Epithelial cell of proximal tubule (primary cell): Measurements from ENCODE around the gene POR. TPM values are rescaled to one million over a fixed set of nuclear protein-coding genes. Genes with fewer than 3 reads are reported as not detected.

Experiments
- DNase-seq: peaks from one replicate; pipeline ENCODE4 v3.0.0-alpha.2; 2011; ENCODE audit warnings: low read depth
- H3K4me3 ChIP-seq: 2 replicates; pipeline ENCODE4 v1.5.1; 2011; ENCODE audit warnings: low read depth, mild to moderate bottlenecking, low read length
- total RNA-seq: library from RNA; depleted of rRNA; stranded (reverse); fragments of >200 nt; gene quantifications from 2 replicates; pipeline ENCODE4 v1.2.3, GENCODE V29; 2015
- TF ChIP-seq, protein P1 (sequence below): conservative IDR thresholded peaks from 2 replicates; pipeline ENCODE4 v1.5.1; 2012; ENCODE audit warnings: low read depth, mild to moderate bottlenecking, low read length

POR gene
- total RNA-seq, 1 donor from 2014 or later = 83.0 TPM

DNA sequence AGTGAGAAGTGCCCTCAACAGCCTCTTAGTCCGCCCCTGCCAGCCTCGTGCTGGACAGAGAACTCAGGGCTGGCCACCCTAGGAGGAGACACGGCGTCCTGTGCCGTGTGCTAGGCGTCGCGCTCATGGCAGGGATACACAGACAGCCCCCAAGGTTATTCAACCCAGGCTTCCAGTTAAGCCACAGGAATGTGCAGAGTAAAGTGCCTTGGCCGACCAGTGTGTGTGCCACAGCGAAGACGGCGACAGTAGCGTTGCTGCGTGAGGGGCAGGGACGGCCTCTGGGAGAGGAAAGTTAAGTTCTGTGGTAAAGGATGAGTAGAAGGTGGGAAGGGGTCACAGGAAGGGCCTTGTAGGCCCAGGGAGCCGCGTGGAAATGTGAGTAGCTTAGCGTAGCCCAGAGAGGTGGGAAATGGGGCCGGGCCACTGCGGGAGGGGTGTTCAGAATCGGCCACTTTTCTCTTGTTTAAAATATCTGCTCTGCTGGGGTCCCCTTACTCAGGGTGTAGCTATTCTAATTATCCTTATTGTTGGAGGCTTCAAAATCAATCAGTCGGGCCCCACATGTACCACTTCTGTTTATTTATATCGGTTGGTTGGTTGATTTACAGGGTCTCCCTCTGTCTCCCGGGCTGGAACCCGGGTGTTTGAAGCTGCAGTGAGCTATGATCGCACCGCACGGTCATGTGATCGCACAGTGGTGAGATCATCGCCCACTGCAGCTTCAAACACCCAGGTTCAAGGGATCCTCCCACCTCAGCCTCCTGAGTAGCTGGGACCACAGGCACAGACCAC is 54.9 kb downstream of the POR start:
- TF ChIP-seq, protein P1, sequence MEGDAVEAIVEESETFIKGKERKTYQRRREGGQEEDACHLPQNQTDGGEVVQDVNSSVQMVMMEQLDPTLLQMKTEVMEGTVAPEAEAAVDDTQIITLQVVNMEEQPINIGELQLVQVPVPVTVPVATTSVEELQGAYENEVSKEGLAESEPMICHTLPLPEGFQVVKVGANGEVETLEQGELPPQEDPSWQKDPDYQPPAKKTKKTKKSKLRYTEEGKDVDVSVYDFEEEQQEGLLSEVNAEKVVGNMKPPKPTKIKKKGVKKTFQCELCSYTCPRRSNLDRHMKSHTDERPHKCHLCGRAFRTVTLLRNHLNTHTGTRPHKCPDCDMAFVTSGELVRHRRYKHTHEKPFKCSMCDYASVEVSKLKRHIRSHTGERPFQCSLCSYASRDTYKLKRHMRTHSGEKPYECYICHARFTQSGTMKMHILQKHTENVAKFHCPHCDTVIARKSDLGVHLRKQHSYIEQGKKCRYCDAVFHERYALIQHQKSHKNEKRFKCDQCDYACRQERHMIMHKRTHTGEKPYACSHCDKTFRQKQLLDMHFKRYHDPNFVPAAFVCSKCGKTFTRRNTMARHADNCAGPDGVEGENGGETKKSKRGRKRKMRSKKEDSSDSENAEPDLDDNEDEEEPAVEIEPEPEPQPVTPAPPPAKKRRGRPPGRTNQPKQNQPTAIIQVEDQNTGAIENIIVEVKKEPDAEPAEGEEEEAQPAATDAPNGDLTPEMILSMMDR = no peak
- no peak overlapping the region for H3K4me3 ChIP-seq
- DNase-seq = no peak

DNA sequence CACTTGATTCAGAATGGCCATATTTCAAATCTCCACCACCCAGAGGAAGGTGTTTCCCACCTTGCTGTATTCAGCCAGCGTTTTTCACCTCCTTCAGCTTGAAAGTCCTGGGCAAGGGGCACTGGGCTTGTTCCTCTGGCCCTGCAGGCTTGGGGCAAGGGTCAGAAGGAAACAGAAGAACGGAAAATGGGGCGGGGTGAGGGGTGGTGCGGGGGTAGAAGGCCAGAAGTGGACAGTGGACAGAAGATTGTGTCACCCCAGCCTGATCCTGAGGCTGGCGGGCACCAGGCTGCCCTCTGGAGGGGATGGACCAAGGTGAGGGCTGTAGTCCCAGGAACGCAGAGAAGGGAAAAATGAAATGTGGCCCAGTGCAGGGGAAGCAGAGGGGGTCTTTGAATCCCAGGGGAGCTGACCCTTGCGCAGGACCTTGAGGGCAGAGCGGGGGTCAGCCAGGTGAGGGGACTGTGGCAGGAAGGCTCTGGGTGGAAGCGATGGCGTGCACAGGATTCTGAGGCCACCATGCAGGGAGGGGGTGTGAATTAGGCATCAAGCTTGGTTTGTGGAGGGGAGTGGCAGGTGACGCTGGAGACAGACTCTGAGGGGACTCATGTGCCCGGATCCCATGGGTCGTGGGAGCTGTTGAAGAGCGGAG is 56.5 kb downstream of the POR start:
- DNase-seq = no peak
- H3K4me3 ChIP-seq = no peak overlapping the region
- TF ChIP-seq, protein P1 = no peak

DNA sequence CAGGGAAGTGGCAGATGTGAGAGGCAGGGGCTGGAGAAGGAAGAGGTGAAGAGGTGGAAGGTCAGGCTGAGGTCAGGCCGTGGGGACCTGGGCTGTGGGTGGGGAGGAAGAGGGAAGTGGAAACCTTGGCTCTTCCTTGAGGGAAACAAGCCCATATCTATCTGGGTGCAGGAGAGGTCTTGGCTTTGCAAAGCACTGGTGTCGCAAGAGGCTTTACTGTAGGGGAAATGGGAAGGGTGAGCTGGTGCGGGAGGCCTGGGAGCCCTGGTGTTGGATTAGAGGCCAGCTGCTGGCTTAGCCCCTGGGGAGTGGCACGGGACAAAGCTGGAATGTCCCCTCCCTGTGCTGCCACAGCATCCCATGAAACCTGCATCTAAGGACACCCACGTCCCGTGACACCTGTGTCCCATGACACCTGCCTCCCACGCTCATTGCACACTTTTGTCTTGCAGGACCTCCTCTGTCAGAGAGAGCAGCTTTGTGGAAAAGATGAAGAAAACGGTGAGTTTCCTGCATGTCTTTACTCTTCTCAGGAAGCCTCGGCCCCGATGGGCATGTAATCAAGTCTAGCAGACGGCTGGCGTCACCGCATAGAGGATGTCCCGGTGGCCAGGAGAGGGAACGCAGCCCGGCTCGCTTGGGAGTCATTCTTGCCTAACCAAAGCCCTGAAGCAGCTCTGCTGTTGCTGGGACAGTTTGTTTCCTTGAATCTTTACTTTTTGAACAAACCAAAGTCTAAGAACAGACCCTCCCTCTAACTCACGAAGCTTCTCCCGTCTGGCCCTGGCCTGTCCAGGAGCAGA is 57.2 kb downstream of the POR start:
- no peak for DNase-seq
- no peak overlapping the region for H3K4me3 ChIP-seq
- TF ChIP-seq, protein P1 = no peak

DNA sequence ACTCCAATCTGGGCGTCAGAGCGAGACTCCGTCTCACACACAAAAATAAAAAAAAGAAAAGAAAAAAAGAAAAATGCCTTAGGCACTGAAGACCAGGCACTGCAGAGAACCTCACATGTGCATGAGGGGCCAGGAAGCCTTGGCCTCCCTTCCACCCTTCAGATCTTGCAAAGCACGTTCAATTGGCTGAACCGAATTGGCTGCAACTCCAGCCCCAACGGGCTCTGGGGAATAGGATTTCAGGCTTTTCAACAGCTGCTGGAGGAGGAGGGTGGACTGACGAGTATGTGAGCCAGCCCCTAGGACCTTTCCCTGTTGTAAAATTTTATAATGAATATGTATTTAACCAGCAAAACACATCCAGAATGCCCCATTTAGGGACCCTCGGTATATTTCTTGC is 62.8 kb downstream of the POR start:
- H3K4me3 ChIP-seq = no peak overlapping the region
- TF ChIP-seq, protein P1 = no peak
- DNase-seq = no peak

DNA sequence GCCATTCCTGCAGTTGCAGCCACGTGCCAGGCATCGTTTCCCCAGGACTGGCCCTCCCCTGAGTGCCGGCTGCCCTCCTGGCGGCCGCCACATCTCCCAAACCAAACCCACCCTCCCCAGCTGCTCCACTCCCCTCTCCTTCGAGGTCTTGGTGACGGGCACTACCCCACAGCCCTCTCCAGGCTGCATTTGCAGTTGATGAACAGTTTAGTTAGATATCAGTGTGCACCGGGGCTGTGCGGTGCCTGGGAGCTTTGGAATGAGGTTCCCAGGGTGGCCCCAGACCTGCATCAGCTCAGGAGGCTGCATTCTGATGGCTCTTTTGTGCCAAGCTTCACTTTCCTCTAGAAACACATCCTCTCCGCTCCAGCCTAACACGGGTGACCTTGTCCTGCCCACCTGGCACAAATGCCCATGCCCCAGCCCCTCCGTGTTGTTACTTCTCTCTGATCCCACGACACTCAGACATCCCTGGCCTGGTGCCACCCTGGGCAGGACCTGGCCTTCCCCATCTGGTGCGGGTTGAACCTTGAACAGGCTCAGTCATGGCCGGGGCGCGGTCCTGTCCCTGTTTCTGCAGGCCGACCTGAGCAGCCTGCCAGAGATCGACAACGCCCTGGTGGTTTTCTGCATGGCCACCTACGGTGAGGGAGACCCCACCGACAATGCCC is 64.9 kb downstream of the POR start:
- TF ChIP-seq, protein P1 = no peak
- no peak overlapping the region for H3K4me3 ChIP-seq
- no peak for DNase-seq

DNA sequence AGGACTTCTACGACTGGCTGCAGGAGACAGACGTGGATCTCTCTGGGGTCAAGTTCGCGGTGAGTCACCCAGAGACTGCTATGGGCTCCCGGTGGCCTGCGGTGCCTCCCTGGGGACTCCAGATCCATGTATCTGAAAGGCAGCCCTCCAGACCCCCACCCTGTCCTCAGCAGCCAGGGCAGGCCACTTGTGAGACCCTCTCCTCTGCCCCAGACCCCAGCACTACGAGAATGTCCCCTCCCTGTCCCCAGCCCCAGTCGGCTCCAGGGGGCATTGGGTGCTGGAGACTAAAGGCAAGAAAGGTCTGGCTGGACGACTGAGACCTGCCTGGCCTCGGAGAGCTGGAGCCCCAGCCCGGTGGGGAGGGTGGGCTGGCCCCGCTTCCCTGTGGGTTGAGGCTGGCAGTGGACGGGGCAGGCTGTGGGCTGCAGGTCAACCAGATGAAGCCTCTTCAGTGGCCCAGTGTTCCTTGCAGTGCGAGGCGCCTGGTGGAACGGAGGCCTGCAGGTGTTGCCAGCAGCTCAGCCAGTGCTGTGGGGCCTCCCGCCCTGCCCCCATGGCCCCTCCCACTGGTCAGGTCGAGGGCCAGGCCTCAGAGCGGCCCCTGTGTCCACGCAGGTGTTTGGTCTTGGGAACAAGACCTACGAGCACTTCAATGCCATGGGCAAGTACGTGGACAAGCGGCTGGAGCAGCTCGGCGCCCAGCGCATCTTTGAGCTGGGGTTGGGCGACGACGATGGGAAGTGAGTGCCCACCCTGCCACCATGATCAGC is 65.7 kb downstream of the POR start:
- no peak overlapping the region for H3K4me3 ChIP-seq
- TF ChIP-seq, protein P1 = no peak
- no peak for DNase-seq
